ENCODE results near the gene SLCO3A1.
A peak's percentile ranks its signal among the peaks of the same experiment; 100 is the strongest.
"Not testable (repeated sequence)": the region's sequence is repeated elsewhere in the genome, so short reads cannot be mapped to it uniquely, and the experiment has no call there.

SLCO3A1 gene

GRCh38 chr15:92070251-92070650 lies 216.7 kb downstream of the SLCO3A1 start:
- not testable (repeated sequence) for DNase-seq (ENCODE audit: low spot score)

DNA sequence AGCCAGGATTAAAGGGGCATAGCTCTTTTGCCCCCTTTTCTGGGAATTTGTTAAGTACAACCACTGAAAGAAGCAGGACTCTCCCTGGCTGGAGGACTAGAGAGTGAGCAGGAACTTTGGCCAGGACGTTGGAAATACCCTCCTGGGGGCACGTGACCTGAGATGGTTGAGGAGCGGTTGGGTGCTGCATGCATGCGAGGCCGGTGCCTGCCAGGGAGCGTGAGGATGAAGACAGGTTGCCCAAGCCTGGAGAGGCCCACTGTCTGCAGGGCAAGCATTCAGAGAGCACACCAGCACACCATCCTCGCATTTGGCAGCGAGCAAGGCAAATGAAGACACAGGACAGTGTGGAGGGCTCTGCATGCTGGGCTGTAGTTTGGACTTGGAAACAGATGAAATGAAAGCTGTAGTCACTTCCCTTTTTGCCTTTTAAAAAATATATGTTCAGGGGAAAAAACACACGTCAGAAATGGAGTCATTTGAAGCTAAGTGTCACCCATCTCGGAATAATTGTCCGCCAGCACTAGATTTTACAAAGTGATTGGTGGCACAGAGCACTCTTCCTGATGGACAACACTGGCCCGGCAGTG lies 217.6 kb downstream of the SLCO3A1 start:
- no peak for DNase-seq (ENCODE audit: low spot score)

- DNase-seq (ENCODE audit: low spot score), result no peak
Measured at GRCh38 chr15:92073044-92073785, 219.7 kb downstream of the SLCO3A1 start.

DNA sequence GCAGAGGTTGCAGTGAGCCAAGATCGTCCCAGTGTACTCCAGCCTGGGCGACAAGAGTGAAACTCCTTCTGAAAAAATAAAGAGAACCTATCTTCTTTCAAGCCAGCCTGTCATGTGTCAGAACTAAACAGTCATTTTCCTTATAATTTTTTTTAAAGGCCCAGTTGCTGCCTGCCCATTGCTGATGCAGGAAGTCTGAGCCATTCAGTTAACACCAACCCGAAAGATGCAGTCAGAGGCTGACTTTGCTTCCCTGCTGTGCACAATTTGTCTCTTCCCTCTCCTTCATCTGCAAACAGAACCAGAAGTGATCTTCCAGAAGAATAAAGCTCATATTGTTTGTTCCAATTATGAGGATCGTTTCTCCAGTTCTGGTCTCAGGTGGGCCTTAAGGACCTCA lies 220.6 kb downstream of the SLCO3A1 start:
- DNase-seq (ENCODE audit: low spot score), result no peak

GRCh38 chr15:92074646-92075045 lies 221.1 kb downstream of the SLCO3A1 start:
- DNase-seq (ENCODE audit: low spot score), result no peak

DNA sequence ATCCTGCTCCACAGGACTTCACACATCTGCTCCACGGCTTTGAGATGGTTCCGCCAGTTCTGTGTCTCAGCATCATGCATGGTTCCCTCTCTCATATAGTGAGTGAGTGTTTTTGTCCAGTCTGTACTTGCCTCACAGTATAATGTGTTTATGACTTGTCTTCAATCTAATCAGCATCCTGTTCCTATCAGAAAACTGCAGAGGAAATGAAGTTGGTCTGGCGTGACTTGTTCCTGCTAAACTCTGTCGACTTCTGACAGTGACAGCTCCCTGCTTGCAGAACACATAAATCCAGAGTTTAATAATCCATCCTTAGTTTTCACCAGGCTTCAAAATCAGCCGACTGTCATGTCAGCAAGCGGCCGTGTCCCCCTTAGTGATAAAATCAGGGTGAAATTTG lies 222.3 kb downstream of the SLCO3A1 start:
- no peak for DNase-seq (ENCODE audit: low spot score)

DNA sequence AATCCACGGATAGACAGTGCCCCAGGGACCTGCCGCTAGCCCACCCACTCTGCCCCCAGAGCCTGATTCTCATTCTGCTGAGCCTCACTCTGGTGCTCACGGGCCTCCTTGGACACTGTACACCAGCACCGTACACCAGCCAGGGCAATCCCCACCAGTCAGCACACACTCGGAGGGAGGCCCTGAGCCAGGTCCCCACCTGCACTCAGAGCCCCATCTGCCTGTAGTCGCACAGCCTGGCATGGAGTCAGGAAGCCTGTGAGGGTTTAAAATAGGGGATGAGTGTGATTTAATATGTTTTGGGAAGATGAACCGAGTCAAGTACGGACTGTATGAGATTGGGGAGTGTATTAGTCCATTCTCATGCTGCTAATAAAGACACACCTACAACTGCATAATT lies 223.0 kb downstream of the SLCO3A1 start:
- DNase-seq (ENCODE audit: low spot score), result no peak

GRCh38 chr15:92077353-92078085 lies 224.0 kb downstream of the SLCO3A1 start:
- DNase-seq (ENCODE audit: low spot score), result peak; percentile 69

DNA sequence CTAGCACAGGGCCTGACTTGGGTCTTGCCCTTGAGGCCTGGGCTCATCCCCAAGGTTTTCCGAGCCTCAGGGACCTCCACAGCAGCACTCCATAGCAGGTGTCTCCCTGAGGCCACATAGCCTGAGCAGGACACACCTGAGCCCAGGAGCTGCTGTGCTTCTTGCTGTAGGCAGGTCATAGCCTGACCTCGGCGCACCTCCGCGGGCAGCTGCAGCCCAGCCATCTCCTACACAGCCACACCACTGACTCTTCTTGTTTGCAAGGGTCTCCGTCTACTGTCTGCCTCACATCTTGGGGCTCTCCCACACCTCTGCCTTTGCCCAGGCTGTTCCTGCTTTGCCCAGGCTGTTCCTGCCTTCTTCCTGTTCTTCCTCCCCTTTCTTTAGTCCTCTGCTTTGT lies 224.8 kb downstream of the SLCO3A1 start:
- DNase-seq (ENCODE audit: low spot score), result no peak

GRCh38 chr15:92079047-92079446 lies 225.5 kb downstream of the SLCO3A1 start:
- no peak for DNase-seq (ENCODE audit: low spot score)

GRCh38 chr15:92079647-92080255 lies 226.2 kb downstream of the SLCO3A1 start:
- DNase-seq (ENCODE audit: low spot score), result no peak

DNA sequence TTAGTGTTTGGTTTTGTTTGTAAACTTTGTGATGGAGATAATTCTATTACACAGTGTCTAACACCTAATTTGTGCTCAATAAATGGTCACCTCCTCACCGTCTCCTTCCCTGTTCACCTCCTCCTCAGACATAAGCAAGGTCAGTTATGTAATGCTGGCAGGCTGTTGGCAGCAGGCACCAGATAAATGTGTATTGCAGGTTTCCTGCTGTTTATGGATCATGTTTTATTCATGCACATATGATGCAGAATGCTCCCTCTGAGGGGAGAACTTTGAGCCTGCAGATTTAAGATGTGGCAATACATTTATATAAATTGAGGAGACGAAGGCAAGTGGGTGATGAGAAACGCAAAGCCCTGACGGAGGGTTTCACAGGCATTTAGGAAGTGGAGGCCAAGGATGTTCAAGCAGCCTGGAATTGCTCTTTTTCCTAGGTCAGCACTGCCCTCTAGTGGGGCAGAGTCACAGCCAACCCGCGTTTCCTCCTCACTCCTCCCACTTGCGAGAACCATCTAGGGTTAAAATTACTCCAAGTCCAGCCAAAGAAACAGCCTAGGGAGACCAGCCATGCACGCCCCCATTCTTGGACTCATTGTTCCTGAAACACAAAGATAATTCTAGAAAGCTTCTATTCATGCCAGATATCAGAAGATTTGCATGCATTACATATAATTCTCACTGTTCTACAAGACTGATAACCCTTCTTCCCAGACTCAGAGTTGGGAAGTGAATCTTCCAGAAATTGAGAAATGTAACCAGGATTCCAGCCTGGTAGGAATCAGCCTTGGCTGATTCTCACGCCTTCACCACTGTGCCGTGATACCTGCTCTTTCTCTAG lies 228.7 kb downstream of the SLCO3A1 start:
- peak; percentile 72 for DNase-seq (ENCODE audit: low spot score)

DNA sequence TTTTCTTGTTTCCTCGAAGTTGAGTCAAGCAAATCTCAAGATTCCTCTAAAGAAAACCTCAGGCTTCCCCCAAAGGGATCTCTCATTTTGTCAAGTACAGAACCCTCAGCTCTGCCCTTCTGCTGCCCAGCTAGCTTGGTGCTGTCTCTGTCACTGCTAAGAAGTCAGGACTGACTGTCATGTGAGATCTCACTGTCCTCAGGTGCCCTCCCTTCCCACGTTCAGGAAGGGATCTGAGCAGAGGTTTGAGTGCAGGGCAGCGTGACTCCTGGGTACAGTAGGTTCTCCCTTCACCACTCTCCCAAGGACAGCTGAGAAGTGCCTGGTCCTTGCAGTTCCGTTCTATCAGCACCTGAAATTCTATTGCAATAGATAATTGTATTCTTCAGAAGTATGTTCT lies 229.7 kb downstream of the SLCO3A1 start:
- DNase-seq (ENCODE audit: low spot score), result no peak

GRCh38 chr15:92087211-92087610 lies 233.7 kb downstream of the SLCO3A1 start:
- no peak for DNase-seq (ENCODE audit: low spot score)

- DNase-seq (ENCODE audit: low spot score), result peak; percentile 44
Measured at GRCh38 chr15:92091155-92091734, 237.7 kb downstream of the SLCO3A1 start.

DNA sequence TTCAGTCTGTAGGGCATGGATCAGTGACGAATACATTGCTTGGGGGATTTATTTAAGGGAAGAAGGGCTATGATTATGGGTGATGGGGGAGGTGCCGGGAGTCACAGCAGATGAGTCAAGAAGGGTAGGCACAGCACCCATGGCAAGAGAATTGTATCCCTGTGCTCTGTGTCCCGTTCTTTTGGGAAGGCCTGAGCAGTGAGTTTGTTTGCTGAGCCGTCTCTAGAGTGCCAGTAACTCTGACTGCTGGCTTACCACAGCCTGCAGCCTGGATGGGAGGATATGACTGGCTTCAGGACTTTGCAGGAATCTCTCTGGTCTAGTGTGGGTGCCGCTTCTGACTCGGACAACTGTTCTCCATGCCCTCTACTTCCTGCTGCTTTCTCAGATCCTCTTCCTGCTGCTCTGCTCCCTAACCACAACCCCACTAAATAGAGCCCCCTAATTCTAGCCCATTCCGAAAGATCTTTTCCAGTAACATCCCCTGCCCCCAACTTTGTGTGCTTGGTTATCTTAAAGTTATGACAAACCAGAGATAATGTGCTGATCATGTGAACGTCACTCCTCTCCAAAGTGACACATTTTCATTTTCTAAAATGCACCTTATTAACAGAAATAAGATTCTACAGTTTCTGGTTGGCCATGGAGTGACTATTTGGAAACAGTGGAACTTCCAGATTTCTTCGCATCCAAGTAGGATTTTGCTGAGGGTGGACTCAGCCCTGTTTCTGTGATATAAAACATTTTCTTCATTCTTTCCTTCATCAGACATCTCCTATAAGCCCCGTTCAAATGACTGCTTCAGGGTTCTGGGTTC lies 239.0 kb downstream of the SLCO3A1 start:
- no peak for DNase-seq (ENCODE audit: low spot score)

- no peak for DNase-seq (ENCODE audit: low spot score)
Measured at GRCh38 chr15:92095693-92096092, 242.2 kb downstream of the SLCO3A1 start.

DNA sequence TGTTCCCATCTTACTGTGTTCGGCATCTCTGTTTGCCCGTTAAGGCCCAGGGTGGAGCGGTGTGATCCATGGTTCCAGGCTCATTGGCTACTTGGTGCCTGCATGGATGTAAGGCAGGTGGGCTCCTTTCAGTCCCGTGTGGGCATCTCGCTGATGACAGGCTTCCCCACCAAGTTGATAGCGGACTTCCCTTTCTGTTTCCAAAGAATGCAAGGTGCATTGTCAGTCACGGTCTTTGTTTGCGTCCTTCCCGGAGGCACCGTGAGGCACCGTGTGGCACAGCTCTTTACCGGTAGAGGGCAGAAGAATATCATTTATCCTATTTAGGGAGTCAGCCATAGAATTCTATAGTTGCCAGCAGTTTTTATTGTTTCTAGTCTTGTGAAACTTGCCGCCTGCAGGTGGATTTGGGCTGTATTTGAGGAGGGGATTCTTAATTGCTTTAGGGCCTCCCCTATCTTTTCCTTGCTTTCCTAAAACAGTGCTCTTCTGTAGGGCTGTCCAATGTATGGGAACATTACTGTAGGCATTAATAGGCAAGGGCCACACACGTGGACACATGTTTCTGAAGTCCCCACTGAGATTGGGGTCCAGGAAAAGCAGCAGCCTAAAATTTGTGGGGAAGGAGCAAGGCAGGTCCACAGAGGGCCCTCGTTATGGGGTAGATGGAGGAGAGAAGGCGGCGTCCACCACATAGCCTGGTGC lies 244.1 kb downstream of the SLCO3A1 start:
- peak; percentile 77 for DNase-seq (ENCODE audit: low spot score)

DNA sequence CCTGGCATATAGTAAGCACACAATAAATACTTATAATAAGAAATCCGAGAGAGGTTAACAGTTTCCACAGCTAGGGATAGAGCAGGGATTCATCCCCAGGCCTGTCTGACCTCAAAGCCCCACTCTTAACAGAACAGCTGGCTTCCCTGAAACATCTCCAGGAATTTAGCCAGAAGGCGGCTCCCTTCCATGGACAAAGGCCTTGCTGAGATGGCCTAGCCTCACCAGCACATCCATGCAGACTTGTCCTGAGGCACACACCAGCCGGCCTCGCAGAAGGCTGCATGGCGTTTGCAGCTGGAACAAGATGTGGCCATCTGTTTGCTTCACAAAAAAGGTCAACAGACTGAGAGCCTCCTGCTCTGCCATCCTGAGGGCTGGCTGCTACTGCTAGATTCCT lies 245.4 kb downstream of the SLCO3A1 start:
- no peak for DNase-seq (ENCODE audit: low spot score)

DNA sequence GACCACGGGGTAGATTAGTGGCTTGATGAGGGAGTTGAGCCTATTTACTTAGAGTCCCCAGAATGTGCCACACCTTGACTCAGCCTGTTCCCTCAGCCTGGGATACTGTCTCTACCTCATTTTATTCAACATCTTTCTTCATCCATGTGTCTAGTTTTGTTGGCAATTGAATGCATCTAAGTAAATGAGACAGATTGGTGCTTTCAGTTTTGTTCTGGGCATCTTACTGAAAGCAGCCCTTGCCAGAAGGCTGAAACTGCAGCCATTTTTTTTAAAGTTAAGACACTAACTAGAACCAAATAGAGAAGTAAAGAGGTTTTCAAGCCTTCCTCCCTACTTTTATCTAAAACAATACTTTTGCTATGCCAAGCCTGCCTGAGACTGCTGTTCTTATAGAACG lies 246.8 kb downstream of the SLCO3A1 start:
- no peak for DNase-seq (ENCODE audit: low spot score)
